ENCODE results near the gene PRPS2.

Gene PRPS2

GRCh38 chrX:12819222-12819621, 28.0 kb downstream of the PRPS2 start:
- no peak for DNase-seq

- DNase-seq: no peak
Measured at GRCh38 chrX:12820737-12821136, 29.5 kb downstream of the PRPS2 start.

GRCh38 chrX:12824944-12825343, 33.7 kb downstream of the PRPS2 start:
- no peak for DNase-seq

- DNase-seq: no peak
Measured at GRCh38 chrX:12825801-12826200, 34.6 kb downstream of the PRPS2 start.

- no peak for DNase-seq
Measured at GRCh38 chrX:12843061-12843667, 52.0 kb downstream of the PRPS2 start.

- DNase-seq: no peak
Measured at GRCh38 chrX:12843668-12844279, 52.6 kb downstream of the PRPS2 start.

- DNase-seq: no peak
Measured at GRCh38 chrX:12844319-12844718, 53.1 kb downstream of the PRPS2 start.

GRCh38 chrX:12865359-12865758, 74.1 kb downstream of the PRPS2 start:
- DNase-seq: no peak

- no peak for DNase-seq
Measured at GRCh38 chrX:12866451-12867377, 75.5 kb downstream of the PRPS2 start, which contains the start of gene TLR7. Gene TLR7 (plus strand): TSS chrX:12867072. CDS start chrX:12867579, 507 bp downstream.

GRCh38 chrX:12867685-12868084, 76.5 kb downstream of the PRPS2 start:
- DNase-seq: no peak

GRCh38 chrX:12868747-12869146, 77.5 kb downstream of the PRPS2 start:
- DNase-seq: no peak

GRCh38 chrX:12871257-12871656, 80.0 kb downstream of the PRPS2 start:
- no peak for DNase-seq

GRCh38 chrX:12872741-12873140, 81.5 kb downstream of the PRPS2 start:
- DNase-seq: no peak
